ENCODE data around the gene EXOC3L4.
"Not testable (repeated sequence)": the region's sequence is repeated elsewhere in the genome, so short reads cannot be mapped to it uniquely, and the experiment has no call there.

Gene EXOC3L4

GRCh38 chr14:103108749-103109207 is 14.3 kb downstream of the EXOC3L4 start:
- no peak for DNase-seq

GRCh38 chr14:103109535-103110441 is 15.3 kb downstream of the EXOC3L4 start:
- no peak for DNase-seq

GRCh38 chr14:103110681-103111231 is 16.2 kb downstream of the EXOC3L4 start:
- peak; percentile 40 for DNase-seq

- DNase-seq: no peak
Observed at GRCh38 chr14:103111232-103111868, 16.8 kb downstream of the EXOC3L4 start.

GRCh38 chr14:103112400-103113243 is 18.1 kb downstream of the EXOC3L4 start:
- DNase-seq: no peak

- DNase-seq: no peak
Observed at GRCh38 chr14:103113303-103113702, 18.8 kb downstream of the EXOC3L4 start.

- no peak for DNase-seq
Observed at GRCh38 chr14:103113774-103114173, 19.2 kb downstream of the EXOC3L4 start.

GRCh38 chr14:103115086-103115679 is 20.7 kb downstream of the EXOC3L4 start:
- not testable (repeated sequence) for DNase-seq

- DNase-seq: no peak
Observed at GRCh38 chr14:103115845-103116572, 21.5 kb downstream of the EXOC3L4 start.

GRCh38 chr14:103116636-103117035 is 22.1 kb downstream of the EXOC3L4 start:
- no peak for DNase-seq

- not testable (repeated sequence) for DNase-seq
Observed at GRCh38 chr14:103117499-103117898, 23.0 kb downstream of the EXOC3L4 start.

GRCh38 chr14:103118018-103118662 is 23.6 kb downstream of the EXOC3L4 start:
- DNase-seq: no peak

GRCh38 chr14:103118663-103119404 is 24.3 kb downstream of the EXOC3L4 start:
- DNase-seq: no peak

GRCh38 chr14:103119527-103119926 is 25.0 kb downstream of the EXOC3L4 start:
- DNase-seq: not testable (repeated sequence)

GRCh38 chr14:103121121-103121845 is 26.8 kb downstream of the EXOC3L4 start:
- DNase-seq: peak; percentile 74

GRCh38 chr14:103121846-103122584 is 27.5 kb downstream of the EXOC3L4 start:
- DNase-seq: peak; percentile 78

GRCh38 chr14:103122585-103122946 is 28.0 kb downstream of the EXOC3L4 start:
- DNase-seq: no peak

- DNase-seq: peak; percentile 31
Observed at GRCh38 chr14:103122947-103123633, 28.6 kb downstream of the EXOC3L4 start, which contains the start of gene TNFAIP2. Gene TNFAIP2, plus strand, starts transcription at chr14:103123461. Its CDS starts 2,997 bp downstream, at chr14:103126458.

Data from NCI-H1092 treated with DMSO at 0.1 percent for 48 hours (cell line).